Heart left ventricle (tissue), 16 donors: Measurements from ENCODE around the gene PTPRS. TPM values are rescaled to one million over a fixed set of nuclear protein-coding genes. Genes with fewer than 3 reads are reported as not detected.

Source experiments
- ATAC-seq, 4 donors: fragments of 200-7000 bp; cut with Tn5 transposase; one replicate each; pipeline ENCODE4 v1.9.1; 2020 to 2022; ENCODE audit warnings: moderate library complexity in 4 of 4, mild to moderate bottlenecking in 3 of 4, moderate number of reproducible peaks in 1 of 4
- DNase-seq, 5 donors: peaks; one replicate each; pipeline ENCODE4 v3.0.0-alpha.2; 2020
- H3K27ac ChIP-seq, 12 donors: fragments of 200-600 bp; sonication (generic) in 4 of 12; one replicate each; pipeline versions ENCODE4 v1.5.0 to v1.8.0; 2016 to 2022; ENCODE audit warnings: mild to moderate bottlenecking in 2 of 12
- H3K27me3 ChIP-seq, 9 donors: fragments of 200-600 bp; sonication (generic) in 2 of 9; one replicate each; pipeline versions ENCODE4 v1.5.1 to v1.8.0; 2016 to 2022; ENCODE audit warnings: mild to moderate bottlenecking in 3 of 9
- H3K36me3 ChIP-seq, 9 donors: fragments of 200-600 bp; sonication (generic) in 2 of 9; one replicate each; pipeline versions ENCODE4 v1.5.0 to v1.8.0; 2018 to 2022; ENCODE audit warnings: mild to moderate bottlenecking in 2 of 9
- H3K4me1 ChIP-seq, 12 donors: fragments of 200-600 bp; sonication (generic) in 4 of 12; one replicate each; pipeline versions ENCODE4 v1.5.0 to v1.8.0; 2016 to 2022; ENCODE audit warnings: mild to moderate bottlenecking in 3 of 12
- H3K4me3 ChIP-seq, 12 donors: fragments of 200-600 bp; sonication (generic) in 4 of 12; one replicate each; pipeline versions ENCODE4 v1.5.0 to v1.8.0; 2017 to 2022; ENCODE audit warnings: mild to moderate bottlenecking in 9 of 12, moderate library complexity in 4 of 12
- H3K9me3 ChIP-seq, 12 donors: fragments of 200-600 bp; sonication (generic) in 4 of 12; one replicate each; pipeline versions ENCODE4 v1.5.0 to v1.8.0; 2016 to 2022; ENCODE audit warnings: mild to moderate bottlenecking in 1 of 12
- POLR2A ChIP-seq, 2 donors: fragments of 450-650 bp; IDR thresholded peaks; one replicate each; pipeline ENCODE4 v1.6.1; 2017; ENCODE audit warnings: antibody characterized with exemption in 2 of 2, mild to moderate bottlenecking in 2 of 2, moderate library complexity in 2 of 2
- WGBS, 4 donors: extraction: QIAGEN DNeasy Blood & Tissue Kit in 2 of 4; methylation state at CpG; one replicate each; pipeline versions ENCODE4 v1.1.5 to v1.1.7; 2013 to 2018; 5-methylcytosine and 5-hydroxymethylcytosine counted together
- intact Hi-C, 10 donors: fragments of 100-400 bp; cut with DNase I; formaldehyde crosslinking; loops; one replicate each; pipeline versions ENCODE4 v1.11.1 to v1.14.2; 2022
- polyA plus RNA-seq, 2 donors: library from polyadenylated mRNA; stranded (reverse); fragments of 200-250 nt; gene quantifications; one replicate each; pipeline ENCODE4 v1.2.3, GENCODE V29; 2013
- total RNA-seq, 9 donors: library from RNA; depleted of rRNA in 2 of 9; stranded (reverse); fragments of >200 nt in 2 of 9; fragmentation: NEBNext Ultra II Directional in 3 of 9; extraction: Animal tissue kit (Norgen Biotek cat#: 25700) in 3 of 9; gene quantifications; one replicate each; pipeline versions ENCODE4 v1.1.0 to v1.2.4, GENCODE V29; 2016 to 2023
- TF ChIP-seq, protein P1 (sequence below), 12 donors: fragments of 200-600 bp; sonication (generic) in 4 of 12; IDR thresholded peaks; one replicate each; pipeline versions ENCODE4 v1.5.0 to v1.8.0; 2018 to 2022; ENCODE audit warnings: antibody characterized with exemption in 12 of 12, mild to moderate bottlenecking in 5 of 12
- donor health status: ischemic (EF 13 %, LVEDD 7.1; RV severe dilation, severe dysfunction).
- donor health status: healthy with polysubstance abuse.
- donor health status: DM: no; HTN: yes; CAD: no.
- donor health status: DM: no; HTN: no; CAD: no.
- donor health status: ischemic (EF 25% LVEDD 6.9; RV normal size, moderate dysfunction).
- donor health status: ischemic (EF 25% LVEDD 5.7; RV mildly dilated, moderate dysfunction).
- donor health status: healthy.
- donor health status: DM: yes; HTN: yes; CAD: no.
- donor health status: ischemic (EF 35%, LVEDD 5.7; RV mildly dilated, moderate dysfunction).
- donor health status: nonischemic (EF 11% LVEDD 7.7; RV severe dilation, severe dysfunction).
- donor health status: DM: yes; HTN: yes; CAD: no.
- donor health status: PGD.
- donor health status: ischemic (EF 29% LVEDD 5.4; RV normal size, mild dysfunction).
- donor health status: nonischemic (EF 23%, LVEDD 6.1; RV moderate dilation, normal function).

PTPRS gene
- total and polyA plus RNA-seq, 11 donors = 6.3 to 113 (median 33.0) TPM

DNA sequence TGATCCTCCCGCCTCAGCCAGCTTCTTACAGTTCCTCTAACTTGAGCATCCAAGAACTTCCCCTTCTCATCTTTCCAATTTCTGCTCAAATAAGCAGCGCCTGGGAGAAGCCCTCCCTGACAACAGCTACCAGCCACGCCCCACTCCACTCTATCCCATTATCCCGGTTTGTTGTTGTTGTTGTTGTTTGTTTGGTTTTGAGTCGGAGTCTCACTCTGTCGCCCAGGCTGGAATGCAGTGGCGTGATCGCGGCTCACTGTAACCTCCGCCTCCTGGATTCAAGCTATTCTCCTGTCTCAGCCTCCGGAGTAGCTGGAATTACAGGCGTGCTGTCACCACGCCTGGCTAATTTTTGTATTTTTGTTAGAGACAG is 822 bp upstream of the PTPRS start:
- intact Hi-C loops = no loop called here
- DNase-seq = no peak
- 81 to 88% (median 85%) methylated on average over 13 of the region's 13 CpGs for WGBS, 4 donors
- Histone ChIP-seq H3K27ac (no peak overlapping the region), H3K9me3 (no peaks in the 10 kb centered on the region), H3K4me1 (peaks cover 0 to 23% (median 13%) of the 10 kb centered on the region in 12 donors), H3K36me3 (no peaks in the 10 kb centered on the region), H3K27me3 (peaks cover 12 to 47% (median 33%) of the 10 kb centered on the region in 9 donors), H3K4me3 (no peak overlapping the region)
- TF ChIP-seq POLR2A (IDR thresholded peaks at IDR 0.05) = no peak
- ATAC-seq = no peak

DNA sequence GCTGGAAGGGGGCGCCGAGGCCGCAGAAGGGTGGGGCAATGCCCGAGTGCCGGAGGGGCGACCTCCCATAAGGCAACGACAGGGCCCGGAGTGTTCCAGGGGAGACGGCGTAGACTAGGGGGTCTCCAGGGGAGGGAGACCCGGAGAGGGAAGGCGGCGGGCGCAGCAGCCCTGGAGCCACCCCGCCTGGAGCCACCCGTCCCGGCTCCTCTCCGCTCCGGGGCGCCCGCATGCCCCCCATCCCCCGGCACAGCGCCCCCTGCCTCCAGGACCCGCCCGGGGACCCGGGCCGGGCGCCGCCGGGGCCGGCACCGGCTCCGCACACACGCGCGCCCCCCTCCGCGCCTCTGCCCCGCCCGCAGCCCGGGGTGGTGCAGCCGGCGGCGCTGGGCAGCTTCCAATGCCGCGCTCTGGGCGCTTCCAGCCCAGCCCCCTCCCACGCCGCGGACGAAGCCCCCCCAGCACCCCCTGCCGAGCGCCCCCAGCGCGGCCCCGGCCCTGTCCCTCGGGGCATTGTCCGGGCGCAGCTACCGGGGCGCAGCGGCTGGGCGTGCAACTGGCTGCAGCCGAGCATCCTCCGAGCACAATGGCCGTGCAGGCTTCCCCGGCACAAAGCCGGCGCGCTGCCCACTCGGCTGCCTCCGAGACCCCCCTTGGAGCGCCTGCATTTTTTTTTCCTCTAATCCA is 519 bp downstream of the PTPRS start:
- DNase-seq (no peak), ATAC-seq (peak in 2 of 4 donors; percentile 22 to 46)
- 0 to 1% (median 1%) methylated on average over 17 to 73 of the region's 73 CpGs for WGBS, 4 donors
- H3K4me1 ChIP-seq = peaks cover 0 to 23% (median 13%) of the 10 kb centered on the region in 12 donors
- H3K27ac ChIP-seq = peak overlapping the region in 1 of 12 donors; percentile 7
- H3K4me3 ChIP-seq = peak overlapping the region; percentile 31 to 82 (median 58)
- no peaks in the 10 kb centered on the region for H3K9me3 ChIP-seq
- H3K36me3 ChIP-seq = no peaks in the 10 kb centered on the region
- TF ChIP-seq, protein P1, sequence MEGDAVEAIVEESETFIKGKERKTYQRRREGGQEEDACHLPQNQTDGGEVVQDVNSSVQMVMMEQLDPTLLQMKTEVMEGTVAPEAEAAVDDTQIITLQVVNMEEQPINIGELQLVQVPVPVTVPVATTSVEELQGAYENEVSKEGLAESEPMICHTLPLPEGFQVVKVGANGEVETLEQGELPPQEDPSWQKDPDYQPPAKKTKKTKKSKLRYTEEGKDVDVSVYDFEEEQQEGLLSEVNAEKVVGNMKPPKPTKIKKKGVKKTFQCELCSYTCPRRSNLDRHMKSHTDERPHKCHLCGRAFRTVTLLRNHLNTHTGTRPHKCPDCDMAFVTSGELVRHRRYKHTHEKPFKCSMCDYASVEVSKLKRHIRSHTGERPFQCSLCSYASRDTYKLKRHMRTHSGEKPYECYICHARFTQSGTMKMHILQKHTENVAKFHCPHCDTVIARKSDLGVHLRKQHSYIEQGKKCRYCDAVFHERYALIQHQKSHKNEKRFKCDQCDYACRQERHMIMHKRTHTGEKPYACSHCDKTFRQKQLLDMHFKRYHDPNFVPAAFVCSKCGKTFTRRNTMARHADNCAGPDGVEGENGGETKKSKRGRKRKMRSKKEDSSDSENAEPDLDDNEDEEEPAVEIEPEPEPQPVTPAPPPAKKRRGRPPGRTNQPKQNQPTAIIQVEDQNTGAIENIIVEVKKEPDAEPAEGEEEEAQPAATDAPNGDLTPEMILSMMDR (IDR thresholded peaks at IDR 0.05) = peak in 4 of 12 donors; percentile 3 to 28 (median 17)
- no peak for TF ChIP-seq POLR2A (IDR thresholded peaks at IDR 0.05)
- H3K27me3 ChIP-seq = peaks cover 12 to 57% (median 43%) of the 10 kb centered on the region in 9 donors
- intact Hi-C loops = no loop called here

DNA sequence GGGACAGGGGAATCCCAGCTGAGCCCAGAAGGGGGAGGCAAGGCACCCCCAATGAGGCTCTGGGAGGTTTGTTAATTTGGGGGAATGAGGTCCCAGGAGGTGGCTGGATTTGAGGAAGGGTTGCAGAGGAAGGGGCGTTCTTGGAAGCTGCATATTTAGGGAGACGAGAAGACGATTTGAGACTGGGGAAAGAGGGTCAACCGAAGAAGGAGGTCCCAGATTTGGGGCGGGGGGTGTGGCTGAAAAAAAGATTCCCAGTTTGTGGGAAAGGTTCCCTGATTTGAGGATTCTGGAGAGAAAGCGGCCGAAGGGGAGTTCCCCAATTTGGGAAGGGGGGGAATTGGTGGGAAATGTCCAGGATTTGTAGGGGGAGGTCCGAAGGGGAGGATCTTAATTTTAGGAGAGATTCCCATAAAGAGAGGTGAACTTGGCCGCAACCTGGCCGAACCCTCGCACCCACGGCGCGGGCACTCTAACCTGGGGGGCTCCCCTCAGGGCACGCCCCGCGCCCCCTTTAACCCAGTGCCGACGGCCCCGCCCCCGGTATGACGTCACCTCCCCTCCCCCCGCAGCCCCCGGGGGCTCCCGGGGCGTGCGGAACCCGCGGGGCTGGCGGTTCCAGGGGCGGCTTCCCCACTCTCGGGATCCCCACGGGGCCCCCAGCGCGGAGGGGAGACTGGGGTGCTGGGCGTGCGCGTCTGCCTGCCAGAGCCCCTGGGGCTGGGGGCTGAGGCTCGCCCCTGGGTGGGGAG is 1.2 kb downstream of the PTPRS start:
- no peaks in the 10 kb centered on the region for H3K9me3 ChIP-seq
- peaks cover 0 to 23% (median 13%) of the 10 kb centered on the region in 12 donors for H3K4me1 ChIP-seq
- intact Hi-C loops = no loop called here
- no peak for TF ChIP-seq POLR2A (IDR thresholded peaks at IDR 0.05)
- TF ChIP-seq, protein P1 (IDR thresholded peaks at IDR 0.05) = no peak
- DNase-seq (no peak), ATAC-seq (no peak)
- H3K4me3 ChIP-seq = peak overlapping the region; percentile 31 to 82 (median 58)
- peak overlapping the region in 1 of 12 donors; percentile 7 for H3K27ac ChIP-seq
- 1 to 2% (median 1%) methylated on average over 14 to 39 of the region's 39 CpGs for WGBS, 4 donors
- no peaks in the 10 kb centered on the region for H3K36me3 ChIP-seq
- H3K27me3 ChIP-seq = peaks cover 12 to 59% (median 46%) of the 10 kb centered on the region in 9 donors

DNA sequence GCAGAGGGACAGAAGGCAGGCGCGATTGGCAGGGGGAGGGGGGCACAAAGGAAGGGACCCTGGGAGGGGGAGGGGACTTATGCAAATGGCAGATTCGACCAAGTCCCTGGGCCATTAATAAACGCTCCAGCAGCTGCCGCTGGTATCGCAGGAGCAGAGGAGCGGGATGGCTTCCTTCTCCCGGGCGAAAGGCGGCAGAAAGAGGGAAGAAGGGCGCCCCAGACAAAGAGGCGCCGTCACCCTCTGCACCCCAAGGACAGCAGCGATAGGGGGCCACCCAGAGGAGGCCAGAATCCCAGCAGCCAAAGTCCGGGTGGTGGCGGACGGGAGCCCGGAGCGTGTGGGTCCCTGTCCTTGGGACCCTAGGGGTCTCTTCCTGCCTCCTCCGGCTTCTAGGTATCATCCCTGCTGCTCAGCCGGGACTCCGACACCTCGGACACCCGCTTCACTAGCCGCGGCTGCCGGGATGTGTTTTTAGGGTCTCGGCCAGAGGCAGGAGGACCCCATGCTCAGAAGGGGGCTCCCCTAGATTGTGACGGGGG is 1.9 kb downstream of the PTPRS start:
- H3K36me3 ChIP-seq = no peaks in the 10 kb centered on the region
- H3K4me3 ChIP-seq = peak overlapping the region in 3 of 12 donors; percentile 61 to 82 (median 67)
- TF ChIP-seq, protein P1 (IDR thresholded peaks at IDR 0.05) = no peak
- no peak for TF ChIP-seq POLR2A (IDR thresholded peaks at IDR 0.05)
- 3 to 7% (median 6%) methylated on average over 18 to 29 of the region's 29 CpGs for WGBS, 4 donors
- peaks cover 0 to 23% (median 13%) of the 10 kb centered on the region in 12 donors for H3K4me1 ChIP-seq
- peaks cover 12 to 60% (median 46%) of the 10 kb centered on the region in 9 donors for H3K27me3 ChIP-seq
- no peaks in the 10 kb centered on the region for H3K9me3 ChIP-seq
- ATAC-seq (no peak), DNase-seq (no peak)
- no peak overlapping the region for H3K27ac ChIP-seq
- intact Hi-C loops = no loop called here
